Smooth muscle cell (in vitro differentiated cells): ENCODE measurements around the gene MS4A10. TPM values are rescaled to one million over a fixed set of nuclear protein-coding genes. Genes with fewer than 3 reads are reported as not detected.

Experiments
- DNase-seq: peaks from one replicate; lab custom pipeline; 2025; ENCODE audit not compliant: unreplicated experiment; lab: John Stamatoyannopoulos, UW
- H2AFZ ChIP-seq: fragments of 200-600 bp; sonication (generic); 2 replicates; pipeline ENCODE4 v1.6.0; 2016; ENCODE audit warnings: antibody characterized with exemption, low read depth, mild to moderate bottlenecking
- H3F3A ChIP-seq: fragments of 200-600 bp; sonication (generic); 2 replicates; pipeline ENCODE4 v1.6.0; 2017; ENCODE audit warnings: antibody characterized with exemption, low read depth
- H3K27ac ChIP-seq: fragments of 200-600 bp; sonication (generic); 2 replicates; pipeline ENCODE4 v1.5.1; 2016; ENCODE audit warnings: low read depth, mild to moderate bottlenecking
- H3K27me3 ChIP-seq: fragments of 200-600 bp; sonication (generic); 2 replicates; pipeline ENCODE4 v1.6.1; 2016; ENCODE audit warnings: low read depth, mild to moderate bottlenecking
- H3K36me3 ChIP-seq: fragments of 200-600 bp; sonication (generic); 2 replicates; pipeline ENCODE4 v1.5.1; 2016; ENCODE audit warnings: low read depth
- H3K4me1 ChIP-seq: fragments of 200-600 bp; sonication (generic); 2 replicates; pipeline ENCODE4 v1.5.1; 2016; ENCODE audit warnings: low read depth
- H3K4me2 ChIP-seq: fragments of 200-600 bp; sonication (generic); 2 replicates; pipeline ENCODE4 v1.6.0; 2016; ENCODE audit warnings: mild to moderate bottlenecking
- H3K4me3 ChIP-seq: fragments of 200-600 bp; sonication (generic); 2 replicates; pipeline ENCODE4 v1.5.1; 2016; ENCODE audit warnings: mild to moderate bottlenecking
- H3K79me2 ChIP-seq: fragments of 200-600 bp; sonication (generic); 2 replicates; pipeline ENCODE4 v1.6.0; 2016; ENCODE audit warnings: low read depth, mild to moderate bottlenecking
- H3K9ac ChIP-seq: fragments of 200-600 bp; sonication (generic); 2 replicates; pipeline ENCODE4 v1.6.0; 2016; ENCODE audit warnings: low read depth
- H3K9me3 ChIP-seq: fragments of 200-600 bp; sonication (generic); replicated peaks from 2 replicates; pipeline ENCODE4 v1.5.1; 2016; ENCODE audit warnings: low read depth
- H4K20me1 ChIP-seq: fragments of 200-600 bp; sonication (generic); 2 replicates; pipeline ENCODE4 v1.6.0; 2016; ENCODE audit warnings: low read depth
- CTCF ChIP-seq: fragments of 200-600 bp; sonication (generic); IDR thresholded peaks from 2 replicates; pipeline ENCODE4 v1.5.1; 2017; ENCODE audit warnings: borderline replicate concordance, mild to moderate bottlenecking, antibody characterized with exemption; ENCODE audit not compliant: insufficient read depth, poor library complexity, severe bottlenecking
- WGBS: methylation state at CpG from one replicate; pipeline ENCODE4 v1.1.7; 2016; ENCODE audit warnings: low lambda C conversion rate; 5-methylcytosine and 5-hydroxymethylcytosine counted together
- polyA plus RNA-seq: library from polyadenylated mRNA; unstranded; fragments of >200 nt; fragmentation: Nextera tagmentation; extraction: Ambion mirVana; gene quantifications from 2 replicates; pipeline ENCODE4 v1.2.1, GENCODE V29; 2016
- total RNA-seq: library from RNA; depleted of rRNA; stranded (reverse); fragments of >200 nt; gene quantifications from 2 replicates; pipeline ENCODE4 v1.2.3, GENCODE V29; 2014

Gene MS4A10
- total and polyA plus RNA-seq, 2 experiments from 2014 or later: not detected

- Histone ChIP-seq H3K27me3 (peaks cover 3% of the 10 kb centered on the region), H3K4me2 (no peak overlapping the region), H3F3A (no peaks in the 10 kb centered on the region), H3K4me3 (no peak overlapping the region), H3K9me3 (no peaks in the 10 kb centered on the region), H3K9ac (no peak overlapping the region), H2AFZ (no peak overlapping the region), H3K27ac (no peak overlapping the region), H3K79me2 (no peaks in the 10 kb centered on the region), H3K4me1 (no peaks in the 10 kb centered on the region), H3K36me3 (no peaks in the 10 kb centered on the region), H4K20me1 (no peaks in the 10 kb centered on the region)
- DNase-seq: no peak
- no peak for TF ChIP-seq CTCF
- WGBS: 83% methylated on average over 8 of the region's 8 CpGs
These were observed 36.3 kb upstream of the MS4A10 start for GRCh38 chr11:60748821-60749220.

- Histone ChIP-seq H3K27ac (no peak overlapping the region), H3F3A (no peaks in the 10 kb centered on the region), H4K20me1 (no peaks in the 10 kb centered on the region), H3K27me3 (peaks cover 3% of the 10 kb centered on the region), H3K4me1 (no peaks in the 10 kb centered on the region), H3K36me3 (no peaks in the 10 kb centered on the region), H3K4me3 (no peak overlapping the region), H3K4me2 (no peak overlapping the region), H2AFZ (no peak overlapping the region), H3K79me2 (no peaks in the 10 kb centered on the region), H3K9ac (no peak overlapping the region), H3K9me3 (no peaks in the 10 kb centered on the region)
- TF ChIP-seq CTCF: no peak
- 75% methylated on average over 3 of the region's 3 CpGs for WGBS
- no peak for DNase-seq
These were observed 34.2 kb upstream of the MS4A10 start for GRCh38 chr11:60750911-60751310.

- H3K4me2 ChIP-seq: no peak overlapping the region
- no peaks in the 10 kb centered on the region for H4K20me1 ChIP-seq
- peaks cover 3% of the 10 kb centered on the region for H3K27me3 ChIP-seq
- H2AFZ ChIP-seq: no peak overlapping the region
- no peak overlapping the region for H3K27ac ChIP-seq
- 77% methylated on average over 4 of the region's 4 CpGs for WGBS
- no peak for TF ChIP-seq CTCF
- no peaks in the 10 kb centered on the region for H3K79me2 ChIP-seq
- H3F3A ChIP-seq: no peaks in the 10 kb centered on the region
- DNase-seq: no peak
- no peaks in the 10 kb centered on the region for H3K36me3 ChIP-seq
- H3K4me1 ChIP-seq: no peaks in the 10 kb centered on the region
- H3K9ac ChIP-seq: no peak overlapping the region
- H3K9me3 ChIP-seq: no peaks in the 10 kb centered on the region
- H3K4me3 ChIP-seq: no peak overlapping the region
These were observed 31.8 kb upstream of the MS4A10 start for GRCh38 chr11:60753309-60753708.

GRCh38 chr11:60754887-60755286 lies 30.2 kb upstream of the MS4A10 start:
- Histone ChIP-seq H3K9ac (no peak overlapping the region), H2AFZ (no peak overlapping the region), H3K4me1 (no peaks in the 10 kb centered on the region), H4K20me1 (no peaks in the 10 kb centered on the region), H3K27me3 (peaks cover 3% of the 10 kb centered on the region), H3K27ac (no peak overlapping the region), H3F3A (no peaks in the 10 kb centered on the region), H3K4me2 (no peak overlapping the region), H3K9me3 (no peaks in the 10 kb centered on the region), H3K79me2 (no peaks in the 10 kb centered on the region), H3K4me3 (no peak overlapping the region), H3K36me3 (no peaks in the 10 kb centered on the region)
- no peak for DNase-seq
- no peak for TF ChIP-seq CTCF
- WGBS: 95% methylated on average over 6 of the region's 6 CpGs
